K562 treated with DMSO at 1 percent for 4 hours (cell line): ENCODE data around the gene OLFML2A. TPM values are rescaled to one million over a fixed set of nuclear protein-coding genes. Genes with fewer than 3 reads are reported as not detected.

Experiments
- total RNA-seq: library from RNA; unstranded; fragments of 300-600 nt; gene quantifications from 2 replicates; pipeline ENCODE4 v1.2.3, GENCODE V29; 2022; ENCODE audit not compliant: insufficient read depth

The OLFML2A gene
- not detected in 2 replicates for total RNA-seq

DNA sequence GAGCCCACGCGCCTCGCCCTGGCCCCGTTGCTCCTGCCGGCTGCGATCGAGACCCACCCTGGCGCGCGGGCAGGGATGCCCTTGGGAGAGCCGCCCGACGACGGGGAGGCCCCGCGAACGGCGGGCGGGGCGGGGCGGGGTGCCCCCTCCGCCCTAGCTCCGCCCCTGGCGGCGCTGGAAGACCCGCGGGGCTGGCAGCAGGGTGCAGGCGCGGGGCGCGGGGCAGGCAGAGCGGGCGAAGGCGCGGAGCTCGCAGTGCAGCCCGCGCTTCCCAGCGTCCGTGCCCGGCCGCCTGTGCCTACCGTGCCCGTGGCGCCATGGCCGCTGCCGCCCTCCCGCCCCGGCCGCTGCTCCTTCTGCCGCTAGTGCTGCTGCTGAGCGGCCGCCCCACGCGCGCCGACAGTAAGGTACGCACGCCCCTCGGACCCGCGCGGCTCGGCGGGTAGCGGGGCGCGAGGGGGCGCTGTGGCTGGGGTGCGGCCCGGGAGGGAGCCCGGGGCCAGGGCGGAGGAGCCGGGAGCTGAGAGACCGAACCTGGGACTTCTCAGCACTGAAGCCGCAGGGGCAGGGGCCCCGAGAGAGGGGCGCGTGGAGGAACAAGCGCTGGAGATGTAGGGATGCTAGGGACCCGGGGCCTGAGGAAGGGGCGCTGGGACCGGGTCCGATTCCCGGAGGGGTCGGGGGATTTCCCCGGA is at the start of gene OLFML2A:
OLFML2A (plus strand) TSS at position 180 of the 695 bp plus-strand sequence; CDS start at position 318, 138 bp downstream.

DNA sequence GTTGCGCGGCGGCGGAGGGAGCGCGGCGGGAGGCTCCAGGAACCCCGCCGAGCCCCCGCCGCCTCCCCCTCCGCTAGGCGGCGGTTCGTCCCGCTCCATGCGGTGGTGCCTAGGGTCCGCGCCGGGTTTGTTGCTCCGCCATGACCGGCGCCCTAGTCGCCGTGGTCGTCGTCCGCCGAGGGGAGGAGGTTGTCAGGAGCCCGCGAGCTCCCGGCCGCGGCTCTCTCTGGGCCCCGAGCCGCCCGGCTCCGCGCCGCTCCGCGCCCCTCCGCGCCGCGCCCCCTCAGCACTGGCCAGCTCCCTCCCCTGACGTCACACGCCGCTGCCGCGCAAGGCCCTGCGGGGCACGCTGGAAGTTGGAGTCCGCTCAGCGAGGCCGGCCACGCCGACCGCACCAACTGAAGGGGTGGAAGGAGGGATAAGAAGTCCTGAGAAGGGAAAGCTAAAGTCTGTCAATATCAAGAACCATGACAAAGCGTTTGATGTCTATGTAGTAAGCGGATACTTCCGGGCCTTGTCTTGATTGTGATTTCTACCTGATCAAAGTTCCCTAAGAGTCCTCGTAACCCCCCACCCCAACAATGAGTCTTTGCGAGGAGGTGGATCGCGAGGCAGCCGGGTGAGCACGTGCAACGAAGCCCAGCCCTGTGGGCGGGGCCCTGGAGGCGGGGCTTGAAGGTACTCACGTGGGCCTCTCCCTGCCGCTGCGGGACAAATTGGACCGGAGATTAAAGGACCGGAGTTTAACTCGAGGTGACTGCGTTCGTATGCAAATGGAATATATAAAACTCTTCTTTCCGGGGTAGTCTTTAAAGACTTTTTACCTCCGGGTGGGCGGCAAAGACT is 5.7 kb upstream of the OLFML2A start, which contains the start of gene NR6A1:
NR6A1 (minus strand) TSS at position 291 of the 846 bp plus-strand sequence.

DNA sequence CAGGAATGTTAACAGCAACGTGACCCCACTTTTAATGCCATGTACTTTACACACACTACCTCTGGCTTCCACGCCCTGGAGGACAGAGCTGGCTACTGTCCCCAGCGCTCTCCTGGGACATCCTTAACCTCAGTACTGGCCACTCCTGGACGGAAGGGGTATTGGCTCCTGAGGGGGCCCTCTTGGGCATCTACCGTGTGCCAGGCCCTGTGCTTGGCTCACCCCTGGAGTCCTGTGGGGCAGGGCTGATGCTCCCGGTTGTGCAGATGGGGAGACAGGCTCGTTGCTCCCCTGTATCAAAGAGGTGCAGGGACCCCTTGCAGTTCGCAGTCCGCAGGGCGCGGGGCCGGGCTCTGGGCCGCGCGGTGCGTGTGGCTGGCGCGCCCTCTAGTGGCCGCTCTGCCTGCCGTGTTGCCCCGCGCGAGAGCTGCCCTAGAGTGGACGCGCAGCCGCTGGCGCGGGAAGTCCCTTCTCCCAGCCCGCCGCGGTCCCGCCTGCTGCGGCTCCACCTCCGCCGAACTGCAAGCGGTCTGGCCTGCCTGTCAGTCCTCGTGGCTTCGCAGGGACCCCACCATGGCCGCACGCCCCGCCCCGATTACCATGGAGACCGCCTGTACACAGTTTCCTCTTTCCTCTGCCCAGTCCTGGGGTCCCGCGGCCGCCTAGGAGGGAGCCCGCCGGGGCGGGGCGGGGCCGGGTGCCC is 76.0 kb downstream of the OLFML2A start, which contains the start of gene WDR38:
WDR38 (plus strand) TSS at position 632 of the 703 bp plus-strand sequence. CDS start 72 bp downstream, outside the sequence.

GRCh38 chr9:124861342-124862229 is 84.7 kb downstream of the OLFML2A start, which contains the start of the genes ARPC5L and RPL35:
Gene ARPC5L (plus strand): TSS chr9:124862130. CDS start chr9:124869291, 7,161 bp downstream.
Gene RPL35 (minus strand): TSS chr9:124861957. CDS start chr9:124861912, 45 bp downstream.

Other genes with a start within 250 kb of the OLFML2A start
- gene NR6A1, start 5.8 kb upstream of the OLFML2A start, total RNA-seq, result 9.6 and 10.6 TPM in 2 replicates
- not detected in 2 replicates for gene WDR38, start 76.3 kb downstream of the OLFML2A start, total RNA-seq
- gene RPL35, start 84.8 kb downstream of the OLFML2A start, total RNA-seq, result 7,022 and 8,280 TPM in 2 replicates
- gene ARPC5L, start 85.0 kb downstream of the OLFML2A start, total RNA-seq, result 46.5 and 57.9 TPM in 2 replicates
- 5.5 and 7.4 TPM in 2 replicates for gene GOLGA1, start 163.9 kb downstream of the OLFML2A start, total RNA-seq